Stimulated activated CD4-positive, alpha-beta T cell treated with anti-CD3 and anti-CD28 coated beads, Interleukin-4, amount 100 ng/mL, for 48 hours (primary cell): ENCODE data around the gene OTUD4.
"Not testable (repeated sequence)": the region's sequence is repeated elsewhere in the genome, so short reads cannot be mapped to it uniquely, and the experiment has no call there.

Source experiments
- DNase-seq, 2 donors: peaks; one replicate each; pipeline ENCODE4 v3.0.0-alpha.2; 2020; ENCODE audit warnings: low read depth in 2 of 2

OTUD4 gene, protein sequence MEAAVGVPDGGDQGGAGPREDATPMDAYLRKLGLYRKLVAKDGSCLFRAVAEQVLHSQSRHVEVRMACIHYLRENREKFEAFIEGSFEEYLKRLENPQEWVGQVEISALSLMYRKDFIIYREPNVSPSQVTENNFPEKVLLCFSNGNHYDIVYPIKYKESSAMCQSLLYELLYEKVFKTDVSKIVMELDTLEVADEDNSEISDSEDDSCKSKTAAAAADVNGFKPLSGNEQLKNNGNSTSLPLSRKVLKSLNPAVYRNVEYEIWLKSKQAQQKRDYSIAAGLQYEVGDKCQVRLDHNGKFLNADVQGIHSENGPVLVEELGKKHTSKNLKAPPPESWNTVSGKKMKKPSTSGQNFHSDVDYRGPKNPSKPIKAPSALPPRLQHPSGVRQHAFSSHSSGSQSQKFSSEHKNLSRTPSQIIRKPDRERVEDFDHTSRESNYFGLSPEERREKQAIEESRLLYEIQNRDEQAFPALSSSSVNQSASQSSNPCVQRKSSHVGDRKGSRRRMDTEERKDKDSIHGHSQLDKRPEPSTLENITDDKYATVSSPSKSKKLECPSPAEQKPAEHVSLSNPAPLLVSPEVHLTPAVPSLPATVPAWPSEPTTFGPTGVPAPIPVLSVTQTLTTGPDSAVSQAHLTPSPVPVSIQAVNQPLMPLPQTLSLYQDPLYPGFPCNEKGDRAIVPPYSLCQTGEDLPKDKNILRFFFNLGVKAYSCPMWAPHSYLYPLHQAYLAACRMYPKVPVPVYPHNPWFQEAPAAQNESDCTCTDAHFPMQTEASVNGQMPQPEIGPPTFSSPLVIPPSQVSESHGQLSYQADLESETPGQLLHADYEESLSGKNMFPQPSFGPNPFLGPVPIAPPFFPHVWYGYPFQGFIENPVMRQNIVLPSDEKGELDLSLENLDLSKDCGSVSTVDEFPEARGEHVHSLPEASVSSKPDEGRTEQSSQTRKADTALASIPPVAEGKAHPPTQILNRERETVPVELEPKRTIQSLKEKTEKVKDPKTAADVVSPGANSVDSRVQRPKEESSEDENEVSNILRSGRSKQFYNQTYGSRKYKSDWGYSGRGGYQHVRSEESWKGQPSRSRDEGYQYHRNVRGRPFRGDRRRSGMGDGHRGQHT

DNA sequence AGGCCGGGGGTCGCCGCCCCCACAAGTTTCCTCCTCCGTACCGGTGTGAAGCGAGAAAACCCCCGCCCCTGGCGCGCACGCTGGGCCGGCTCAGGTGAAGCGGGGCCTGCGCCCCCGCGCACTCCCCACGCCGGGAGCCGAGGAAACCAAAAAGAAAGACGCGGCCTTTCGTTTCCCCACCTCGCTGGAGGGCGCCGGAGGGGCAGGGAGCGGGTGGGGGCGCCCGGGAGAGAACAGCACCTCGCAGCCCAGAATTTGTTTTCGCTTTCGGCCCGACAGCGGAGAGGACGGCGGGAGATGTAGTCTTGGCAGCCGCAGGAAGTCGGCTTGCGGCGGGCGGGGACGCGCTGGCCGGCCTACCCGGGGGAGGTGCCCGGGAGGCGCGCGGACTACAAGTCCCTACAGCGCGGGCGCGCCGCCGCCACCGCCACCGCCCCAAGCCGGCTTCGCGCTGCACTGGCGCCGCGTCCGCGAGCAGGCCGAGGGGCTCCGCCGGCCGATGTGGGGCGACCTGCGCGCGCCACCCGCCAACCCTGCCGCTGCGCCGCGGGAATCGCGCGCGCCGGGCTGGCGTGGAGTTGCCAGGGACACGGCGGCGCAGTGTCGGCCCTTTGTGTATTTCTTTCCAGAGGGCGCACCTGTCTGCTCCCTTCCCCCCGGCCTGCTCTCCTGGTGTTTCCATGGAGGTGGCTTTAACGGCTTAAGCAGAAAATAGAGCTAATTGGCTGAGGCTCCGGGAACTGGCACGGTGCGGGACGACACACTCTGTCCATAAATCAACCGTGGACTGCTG lies at the start of gene OTUD4:
Gene OTUD4, minus strand, starts transcription at position 292 of the 793 bp plus-strand sequence. CDS start 616 bp downstream, outside the sequence.
- peak; percentile 86 to 93 for DNase-seq

- DNase-seq, result not testable (repeated sequence)
Measured at GRCh38 chr4:145223228-145223627, 42.8 kb upstream of the OTUD4 start.

- DNase-seq, result not testable (repeated sequence)
Measured at GRCh38 chr4:145221529-145221928, 41.1 kb upstream of the OTUD4 start.

DNA sequence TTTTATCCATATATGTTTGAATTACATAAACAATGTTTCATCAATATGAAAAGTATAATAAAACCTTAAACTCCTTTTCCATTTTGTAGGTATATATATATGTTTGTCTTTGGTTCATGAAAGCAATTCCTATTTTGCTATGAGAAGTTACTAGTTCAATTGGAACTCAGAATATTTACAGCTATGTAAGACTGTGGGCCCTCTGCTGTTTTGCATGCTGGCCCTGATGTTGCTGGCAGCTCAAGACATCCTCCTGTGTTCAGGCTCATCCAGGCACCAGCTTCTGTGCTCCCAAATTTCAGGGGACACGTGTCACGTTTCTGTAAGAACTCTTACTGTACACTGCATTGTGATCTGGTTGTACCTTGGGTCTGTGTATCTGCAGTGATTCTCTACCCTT lies 38.7 kb upstream of the OTUD4 start:
- no peak for DNase-seq

DNA sequence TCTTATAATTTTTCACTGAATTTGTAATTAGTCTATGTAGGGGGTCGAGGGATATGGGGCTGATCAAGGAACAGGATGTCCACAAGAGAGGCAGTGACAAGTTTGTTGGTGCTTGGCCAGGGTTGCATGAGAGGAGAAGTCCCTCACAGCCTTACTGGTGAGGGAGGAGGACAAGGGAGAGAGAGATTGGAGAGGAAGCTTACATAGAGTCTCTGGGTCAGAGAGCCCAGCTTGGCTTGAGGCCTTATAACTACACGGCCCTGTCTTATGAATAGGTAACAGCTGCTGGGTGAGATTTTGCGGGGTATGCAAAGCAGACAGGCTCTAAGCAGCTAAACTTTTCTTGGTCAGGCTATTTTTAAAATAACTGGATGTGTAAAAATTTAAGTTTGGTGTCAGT lies 37.9 kb upstream of the OTUD4 start:
- no peak for DNase-seq

DNA sequence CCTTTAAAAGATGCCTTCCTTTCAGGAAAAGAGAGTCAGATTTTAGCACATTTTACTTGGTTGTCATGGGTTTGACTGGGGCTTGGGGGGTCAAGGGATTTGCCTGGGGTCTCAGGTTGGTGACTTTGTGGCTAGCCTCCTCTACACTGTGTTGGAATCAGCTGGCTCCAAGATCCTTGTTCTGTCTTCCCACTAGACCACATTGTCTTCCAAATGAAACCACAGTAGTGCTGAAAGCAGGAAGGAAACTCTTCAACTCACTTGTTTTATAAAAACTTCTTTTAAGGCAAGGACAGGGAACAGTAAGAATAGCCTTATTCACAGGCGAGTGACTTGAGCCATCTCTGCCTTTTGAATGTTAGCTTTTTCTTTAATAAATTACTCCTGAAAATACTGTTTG lies 37.0 kb upstream of the OTUD4 start:
- no peak for DNase-seq

- DNase-seq, result no peak
Measured at GRCh38 chr4:145216535-145216934, 36.1 kb upstream of the OTUD4 start.

DNA sequence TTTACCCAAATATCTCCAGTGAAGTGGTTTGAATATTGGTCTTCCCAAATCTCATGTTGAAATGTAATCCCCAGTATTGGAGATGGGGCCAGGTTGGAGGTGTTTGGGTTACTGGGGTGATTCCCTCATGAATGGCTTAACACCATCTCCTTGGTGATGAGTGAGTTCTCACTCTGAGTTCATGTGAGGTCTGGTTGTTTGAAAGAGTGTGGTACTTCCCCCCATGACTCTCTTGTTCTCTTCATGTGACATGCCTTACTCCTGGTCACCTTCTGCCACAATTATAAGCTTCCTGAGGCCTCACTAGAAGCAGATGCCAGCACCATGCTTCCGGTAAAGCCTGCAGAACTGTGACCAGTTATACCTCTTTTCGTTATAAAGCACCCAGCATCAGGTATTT lies 32.9 kb upstream of the OTUD4 start:
- no peak for DNase-seq

- no peak for DNase-seq
Measured at GRCh38 chr4:145207934-145208333, 27.5 kb upstream of the OTUD4 start.

GRCh38 chr4:145203410-145203809 lies 23.0 kb upstream of the OTUD4 start:
- no peak for DNase-seq

- DNase-seq, result no peak
Measured at GRCh38 chr4:145200366-145200765, 20.0 kb upstream of the OTUD4 start.

- no peak for DNase-seq
Measured at GRCh38 chr4:145199051-145199716, 18.8 kb upstream of the OTUD4 start.

- DNase-seq, result no peak
Measured at GRCh38 chr4:145196747-145197146, 16.4 kb upstream of the OTUD4 start.

DNA sequence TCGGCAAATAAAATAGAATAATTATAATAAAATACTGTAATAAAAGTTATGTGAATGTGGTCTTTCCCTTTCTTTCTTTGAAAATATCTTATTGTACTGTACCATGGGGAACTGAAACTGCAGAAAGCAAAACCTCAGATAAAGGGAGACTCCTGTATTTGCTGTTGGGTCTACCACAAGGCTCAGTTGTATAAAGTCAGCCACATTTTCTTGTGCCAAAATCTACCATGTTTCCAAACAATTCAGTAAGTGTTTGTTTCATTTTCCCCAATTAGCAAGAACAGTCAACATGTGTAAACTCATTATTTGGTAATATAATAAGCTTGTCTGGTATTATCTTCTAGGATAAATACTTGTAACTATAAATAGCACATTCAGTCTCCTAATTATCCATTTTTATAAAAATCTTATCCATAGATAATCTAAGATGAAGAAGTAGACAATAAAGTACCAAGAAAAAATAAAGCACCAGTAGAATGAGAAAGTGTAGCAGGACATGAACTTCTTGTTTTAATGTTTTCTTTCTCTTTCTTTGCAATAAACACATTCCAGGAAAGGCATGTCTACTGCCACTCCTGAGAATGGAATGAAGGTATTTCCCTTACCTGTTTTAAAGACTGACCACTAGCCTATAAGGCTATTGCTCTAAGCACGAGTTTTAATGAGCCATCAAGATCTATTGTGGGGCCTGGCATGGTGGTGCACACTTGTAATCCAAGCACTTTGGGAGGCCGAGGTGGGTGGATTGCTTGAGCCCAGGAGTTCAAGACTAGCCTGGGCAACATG lies 15.0 kb upstream of the OTUD4 start:
- DNase-seq, result no peak

GRCh38 chr4:145189981-145190380 lies 9.6 kb upstream of the OTUD4 start:
- no peak for DNase-seq

GRCh38 chr4:145186729-145187128 lies 6.3 kb upstream of the OTUD4 start:
- DNase-seq, result no peak

DNA sequence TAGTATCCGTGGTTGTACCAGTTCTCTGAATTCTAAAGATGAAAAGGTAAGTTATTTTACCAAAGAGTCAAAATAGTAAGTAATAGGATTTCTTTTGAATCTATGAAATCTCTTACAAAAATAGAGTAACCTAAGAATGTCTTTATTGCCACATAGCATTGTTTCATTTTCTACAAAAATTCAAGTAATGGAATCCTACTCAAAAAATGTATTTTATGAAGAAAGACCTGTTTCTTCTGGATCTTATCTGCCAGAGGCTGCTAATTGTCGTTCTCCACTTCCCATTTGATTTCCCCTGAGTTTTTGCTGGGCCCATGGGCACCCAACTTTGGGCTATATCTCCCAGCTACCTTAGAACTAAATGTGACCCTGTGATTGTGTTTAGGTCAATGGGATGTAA lies 3.2 kb upstream of the OTUD4 start:
- no peak for DNase-seq

GRCh38 chr4:145183023-145183422 lies 2.6 kb upstream of the OTUD4 start:
- DNase-seq, result no peak

DNA sequence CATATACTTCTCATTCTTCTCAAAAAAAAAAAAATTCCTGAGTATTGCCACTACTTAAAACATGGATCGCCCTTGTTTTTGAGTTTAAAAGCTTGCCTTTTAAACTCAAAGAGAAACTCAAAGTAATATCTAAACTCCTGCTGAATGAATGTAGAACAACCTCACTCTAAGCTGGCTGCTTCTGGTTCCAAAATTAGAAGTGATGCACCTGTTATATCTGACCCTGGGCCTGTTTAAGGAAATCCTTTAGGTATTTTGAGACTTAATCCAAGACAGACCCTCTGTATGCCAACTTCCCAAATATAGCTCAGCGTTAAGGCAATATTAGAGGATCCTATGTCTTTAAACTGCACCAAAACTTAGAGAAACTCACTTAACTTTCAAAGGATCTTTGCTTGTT lies 1.8 kb upstream of the OTUD4 start:
- no peak for DNase-seq

DNA sequence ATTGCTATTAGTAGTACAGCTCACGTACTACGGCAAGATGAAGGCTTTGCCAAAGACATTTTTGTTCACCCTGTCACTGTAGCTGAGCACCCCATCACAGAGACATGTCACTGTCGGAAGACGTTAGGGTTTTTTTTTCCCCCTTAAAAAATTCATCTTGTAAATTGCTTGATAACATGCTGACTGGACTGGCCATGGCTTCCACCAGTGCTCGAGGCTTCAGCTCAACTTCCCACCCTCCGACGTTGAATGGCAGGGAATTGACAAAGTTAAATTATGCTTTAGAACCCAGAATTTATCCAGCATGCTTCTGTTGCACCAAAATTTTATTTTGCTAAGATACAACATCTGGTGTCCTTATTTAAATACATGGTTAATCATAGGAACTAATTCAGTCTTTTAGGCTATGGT lies 707 bp upstream of the OTUD4 start:
- DNase-seq, result no peak
